ENCODE measurements around the gene PODXL.

GRCh38 chr7:131591687-131592319, 35.4 kb upstream of the PODXL start:
- TF ChIP-seq EP300 (IDR thresholded peaks at IDR 0.05) = no peak
- no peak for TF ChIP-seq POLR2AphosphoS5 (IDR thresholded peaks at IDR 0.05)
- TF ChIP-seq POLR2A (IDR thresholded peaks at IDR 0.05) = no peak

All from upper lobe of left lung (tissue), 4 donors.